ENCODE results near the gene DHRS2.
"Not testable (repeated sequence)": the region's sequence is repeated elsewhere in the genome, so short reads cannot be mapped to it uniquely, and the experiment has no call there.

The DHRS2 gene

GRCh38 chr14:23633160-23633701 is 2.9 kb upstream of the DHRS2 start:
- no peak for DNase-seq (ENCODE audit: low read depth in 2 of 2)

- not testable (repeated sequence) for DNase-seq (ENCODE audit: low read depth in 2 of 2)
These were observed 1.3 kb upstream of the DHRS2 start for GRCh38 chr14:23634698-23635412.

- not testable (repeated sequence) for DNase-seq (ENCODE audit: low read depth in 2 of 2)
These were observed 1.1 kb downstream of the DHRS2 start for GRCh38 chr14:23637312-23637654.

GRCh38 chr14:23637655-23638413 is 1.7 kb downstream of the DHRS2 start:
- DNase-seq (ENCODE audit: low read depth in 2 of 2): not testable (repeated sequence)

- DNase-seq (ENCODE audit: low read depth in 2 of 2): no peak
These were observed 2.4 kb downstream of the DHRS2 start for GRCh38 chr14:23638414-23639047.

GRCh38 chr14:23639048-23639890 is 3.1 kb downstream of the DHRS2 start:
- no peak for DNase-seq (ENCODE audit: low read depth in 2 of 2)

- DNase-seq (ENCODE audit: low read depth in 2 of 2): no peak
These were observed 3.8 kb downstream of the DHRS2 start for GRCh38 chr14:23639891-23640523.

- DNase-seq (ENCODE audit: low read depth in 2 of 2): no peak
These were observed 4.5 kb downstream of the DHRS2 start for GRCh38 chr14:23640524-23641141.

- DNase-seq (ENCODE audit: low read depth in 2 of 2): no peak
These were observed 5.2 kb downstream of the DHRS2 start for GRCh38 chr14:23641180-23641914.

GRCh38 chr14:23641915-23642588 is 5.9 kb downstream of the DHRS2 start:
- no peak for DNase-seq (ENCODE audit: low read depth in 2 of 2)

- DNase-seq (ENCODE audit: low read depth in 2 of 2): no peak
These were observed 7.5 kb downstream of the DHRS2 start for GRCh38 chr14:23643533-23644194.

GRCh38 chr14:23644195-23644918 is 8.2 kb downstream of the DHRS2 start:
- no peak for DNase-seq (ENCODE audit: low read depth in 2 of 2)

- DNase-seq (ENCODE audit: low read depth in 2 of 2): no peak
These were observed 8.8 kb downstream of the DHRS2 start for GRCh38 chr14:23644919-23645336.

- DNase-seq (ENCODE audit: low read depth in 2 of 2): no peak
These were observed 9.3 kb downstream of the DHRS2 start for GRCh38 chr14:23645504-23645811.

- no peak for DNase-seq (ENCODE audit: low read depth in 2 of 2)
These were observed 9.9 kb downstream of the DHRS2 start for GRCh38 chr14:23645812-23646647.

- DNase-seq (ENCODE audit: low read depth in 2 of 2): no peak
These were observed 10.7 kb downstream of the DHRS2 start for GRCh38 chr14:23646648-23647549.

All from activated CD8-positive, alpha-beta memory T cell treated with anti-CD3 and anti-CD28 coated beads for 4 hours (primary cell).